H1 (cell line): Measurements from ENCODE around the gene DCX. TPM values are rescaled to one million over a fixed set of nuclear protein-coding genes. Genes with fewer than 3 reads are reported as not detected.

ENCODE experiments used
- CTCF ChIA-PET: fragments of 300-600 bp; sonication (Branson Sonifier 250); formaldehyde crosslinking; loops from one replicate; lab custom pipeline; 2021; ENCODE audit not compliant: partially characterized antibody; lab: Charles Lee
- POLR2A ChIA-PET: fragments of 300-600 bp; sonication (Branson Sonifier 250); formaldehyde crosslinking; loops from one replicate; lab custom pipeline; 2021; ENCODE audit warnings: inconsistent platforms; ENCODE audit not compliant: partially characterized antibody; lab: Charles Lee
- DNase-seq, 2 experiments: peaks; one replicate each; pipeline versions ENCODE4 v3.0.0 to v3.0.0-alpha.2; 2010 to 2022; ENCODE audit warnings: low spot score in 2 of 2, low read depth in 1 of 2, mixed read lengths in 1 of 2
- FAIRE-seq: peaks from 2 replicates; lab custom pipeline; 2011; peaks lifted over from hg19 to GRCh38; lab: Jason Lieb, UNC
- H2AFZ ChIP-seq: 2 replicates; pipeline ENCODE4 v1.8.1; 2012; ENCODE audit warnings: low read length, inconsistent platforms
- H2AK5ac ChIP-seq: 2 replicates; pipeline ENCODE4 v1.6.1; 2013; ENCODE audit warnings: low read depth, low read length
- H2BK120ac ChIP-seq: replicated peaks from 2 replicates; pipeline ENCODE3; 2013; ENCODE audit warnings: low read depth, low read length, inconsistent platforms
- H2BK12ac ChIP-seq: 2 replicates; pipeline ENCODE4 v1.6.1; 2013; ENCODE audit warnings: low read depth, low read length
- H2BK15ac ChIP-seq: 2 replicates; pipeline ENCODE4 v1.6.1; 2013; ENCODE audit warnings: low read length
- H2BK20ac ChIP-seq: 2 replicates; pipeline ENCODE4 v1.6.1; 2013; ENCODE audit warnings: low read length
- H2BK5ac ChIP-seq: 2 replicates; pipeline ENCODE4 v1.6.1; 2013; ENCODE audit warnings: low read depth, low read length
- H3K14ac ChIP-seq: 2 replicates; pipeline ENCODE4 v1.6.1; 2013; ENCODE audit warnings: inconsistent platforms; ENCODE audit not compliant: insufficient read length
- H3K18ac ChIP-seq: 2 replicates; pipeline ENCODE4 v1.6.1; 2013; ENCODE audit warnings: low read length; ENCODE audit errors: extremely low read depth
- H3K23ac ChIP-seq: 2 replicates; pipeline ENCODE4 v1.6.1; 2013; ENCODE audit warnings: inconsistent platforms; ENCODE audit not compliant: insufficient read length
- H3K23me2 ChIP-seq: 2 replicates; pipeline ENCODE4 v1.6.1; 2013; ENCODE audit warnings: low read depth, low read length
- H3K27ac ChIP-seq: 2 replicates; pipeline ENCODE4 v1.6.1; 2011; ENCODE audit warnings: low read depth, low read length, inconsistent platforms
- H3K27me3 ChIP-seq, 4 experiments: replicated peaks in 1 of 4; 1 replicate in 1 of 4; 2 replicates in 3 of 4; pipeline versions ENCODE4 v1.6.1 to v1.8.1; 2011 to 2013; ENCODE audit warnings: low read length in 3 of 4, mild to moderate bottlenecking in 3 of 4, inconsistent platforms in 2 of 4, mixed read lengths in 2 of 4, moderate library complexity in 1 of 4; ENCODE audit not compliant: control insufficient read depth in 3 of 4, insufficient read depth in 3 of 4; ENCODE audit errors: extremely low read depth in 1 of 4
- H3K36me3 ChIP-seq, 4 experiments: 2 replicates each; pipeline versions ENCODE4 v1.6.1 to v1.8.1; 2011 to 2013; ENCODE audit warnings: mild to moderate bottlenecking in 4 of 4, low read length in 3 of 4, moderate library complexity in 2 of 4, control low read depth in 1 of 4, inconsistent platforms in 1 of 4; ENCODE audit not compliant: insufficient read depth in 4 of 4, control insufficient read depth in 2 of 4
- H3K4ac ChIP-seq: replicated peaks from 2 replicates; pipeline ENCODE3; 2013; ENCODE audit warnings: low read length, low read depth, mixed read lengths, inconsistent platforms; ENCODE audit not compliant: insufficient read length
- H3K4me1 ChIP-seq, 4 experiments: replicated peaks in 1 of 4; 1 replicate in 1 of 4; 2 replicates in 3 of 4; pipeline versions ENCODE4 v1.6.1 to v1.8.1; 2011 to 2013; ENCODE audit warnings: low read length in 3 of 4, inconsistent platforms in 2 of 4, mixed read lengths in 1 of 4; ENCODE audit not compliant: insufficient read depth in 4 of 4, control insufficient read depth in 3 of 4
- H3K4me2 ChIP-seq, 2 experiments: 2 replicates each; pipeline versions ENCODE4 v1.6.1 to v1.8.1; 2011 to 2013; ENCODE audit warnings: low read depth in 2 of 2, low read length in 2 of 2, control low read depth in 1 of 2, inconsistent platforms in 1 of 2, mild to moderate bottlenecking in 1 of 2; ENCODE audit not compliant: insufficient read depth in 1 of 2
- H3K4me3 ChIP-seq, 4 experiments: fragments of 200-600, 300-600 bp in 1 of 4; sonication (generic), shearing (Covaris generic), sonication (Bioruptor Twin) in 1 of 4; 2 replicates each; pipeline versions ENCODE4 v1.5.1 to v1.8.1; 2011 to 2016; ENCODE audit warnings: low read length in 4 of 4, low read depth in 3 of 4, control low read depth in 2 of 4, inconsistent platforms in 2 of 4, mild to moderate bottlenecking in 2 of 4, mixed read lengths in 1 of 4, moderate library complexity in 1 of 4; ENCODE audit not compliant: insufficient read depth in 2 of 4; ENCODE audit errors: extremely low read depth in 1 of 4
- H3K56ac ChIP-seq: replicated peaks from 2 replicates; pipeline ENCODE3; 2013; ENCODE audit warnings: low read depth, mild to moderate bottlenecking, mixed read lengths, low read length, inconsistent platforms; ENCODE audit not compliant: insufficient read length
- H3K79me1 ChIP-seq: 2 replicates; pipeline ENCODE4 v1.6.1; 2013; ENCODE audit warnings: low read depth, low read length, control low read depth
- H3K79me2 ChIP-seq, 2 experiments: 2 replicates each; pipeline versions ENCODE4 v1.6.1 to v1.8.1; 2012 to 2013; ENCODE audit warnings: low read length in 2 of 2, mild to moderate bottlenecking in 2 of 2, inconsistent platforms in 1 of 2; ENCODE audit not compliant: insufficient read depth in 2 of 2, control insufficient read depth in 1 of 2
- H3K9ac ChIP-seq, 4 experiments: replicated peaks in 1 of 4; 1 replicate in 1 of 4; 2 replicates in 3 of 4; pipeline versions ENCODE4 v1.6.1 to v1.8.1; 2011 to 2013; ENCODE audit warnings: low read depth in 3 of 4, low read length in 3 of 4, control low read depth in 2 of 4, mild to moderate bottlenecking in 2 of 4, moderate library complexity in 2 of 4, inconsistent platforms in 1 of 4; ENCODE audit errors: extremely low read depth in 1 of 4
- H3K9me3 ChIP-seq, 2 experiments: 2 replicates each; pipeline versions ENCODE4 v1.6.1 to v1.8.1; 2012 to 2013; ENCODE audit warnings: mild to moderate bottlenecking in 2 of 2, moderate library complexity in 2 of 2, control low read depth in 1 of 2, inconsistent platforms in 1 of 2, low read depth in 1 of 2, low read length in 1 of 2, mixed read lengths in 1 of 2; ENCODE audit not compliant: insufficient read depth in 2 of 2
- H4K20me1 ChIP-seq, 2 experiments: replicated peaks in 1 of 2; 2 replicates each; pipeline versions ENCODE3 to v1.8.1; 2011 to 2013; ENCODE audit warnings: inconsistent platforms in 2 of 2, low read length in 2 of 2, mild to moderate bottlenecking in 1 of 2; ENCODE audit not compliant: insufficient read depth in 2 of 2, control insufficient read depth in 1 of 2
- H4K5ac ChIP-seq: 2 replicates; pipeline ENCODE4 v1.6.1; 2013; ENCODE audit warnings: low read length, low read depth, mixed read lengths, inconsistent platforms; ENCODE audit not compliant: insufficient read length
- H4K8ac ChIP-seq: 2 replicates; pipeline ENCODE4 v1.8.0; 2013; ENCODE audit warnings: mild to moderate bottlenecking, moderate library complexity, low read length, inconsistent platforms; ENCODE audit not compliant: insufficient read depth; ENCODE audit errors: extremely low read depth
- H4K91ac ChIP-seq: replicated peaks from 2 replicates; pipeline ENCODE3; 2013; ENCODE audit warnings: low read length, mixed read lengths, inconsistent platforms; ENCODE audit not compliant: insufficient read length
- CEBPB ChIP-seq: IDR thresholded peaks from 2 replicates; pipeline ENCODE4 v1.6.1; 2012; ENCODE audit warnings: low read depth, low read length
- GTF2F1 ChIP-seq: IDR thresholded peaks from 2 replicates; pipeline ENCODE4 v1.6.1; 2012; ENCODE audit warnings: low read depth, low read length, improper control_type of control experiment, borderline replicate concordance
- HDAC6 ChIP-seq: IDR thresholded peaks from one replicate; pipeline ENCODE4 v1.7.1; 2012; ENCODE audit warnings: low read depth, mild to moderate bottlenecking, inconsistent platforms, low read length, moderate library complexity
- KDM1A ChIP-seq: fragments of 200-600, 300-600 bp; sonication (generic); IDR thresholded peaks from 2 replicates; pipeline ENCODE4 v1.7.1; 2016; ENCODE audit warnings: mild to moderate bottlenecking, low read length, borderline replicate concordance
- RXRA ChIP-seq: IDR thresholded peaks from 2 replicates; pipeline ENCODE4 v1.6.1; 2011; ENCODE audit warnings: low read depth, mild to moderate bottlenecking, low read length, moderate library complexity; ENCODE audit not compliant: insufficient read depth
- SAP30 ChIP-seq: fragments of 300-600 bp; sonication (generic); IDR thresholded peaks from 2 replicates; pipeline ENCODE4 v1.7.1; 2012; ENCODE audit warnings: low read length, moderate library complexity, mild to moderate bottlenecking, inconsistent platforms; ENCODE audit not compliant: insufficient read depth, insufficient replicate concordance
- SIX5 ChIP-seq: IDR thresholded peaks from 2 replicates; pipeline ENCODE4 v1.6.1; 2011; ENCODE audit warnings: mild to moderate bottlenecking, low read depth, low read length
- SP2 ChIP-seq: IDR thresholded peaks from 2 replicates; pipeline ENCODE4 v1.6.1; 2012; ENCODE audit warnings: mild to moderate bottlenecking, low read length, inconsistent platforms
- TCF12 ChIP-seq: IDR thresholded peaks from 2 replicates; pipeline ENCODE4 v1.6.1; 2011; ENCODE audit warnings: low read depth, mild to moderate bottlenecking, low read length
- ZNF274 ChIP-seq: IDR thresholded peaks from 2 replicates; pipeline ENCODE4 v1.7.0; 2012; ENCODE audit warnings: low read length, borderline replicate concordance; ENCODE audit errors: extremely low read depth
- WGBS, 2 experiments: shearing (Covaris generic) in 1 of 2; methylation state at CpG; one replicate each; pipeline versions ENCODE4 v1.1.6 to v1.1.7; 2013 to 2015; ENCODE audit warnings: low lambda C conversion rate in 2 of 2, mixed read lengths in 2 of 2, inconsistent platforms in 1 of 2, low coverage in 1 of 2, missing lambda C conversion rate in 1 of 2; ENCODE audit not compliant: insufficient replicate concordance in 2 of 2, insufficient coverage in 1 of 2, insufficient read length in 1 of 2; ENCODE audit errors: extremely low coverage in 1 of 2, missing lambda C conversion rate in 1 of 2; 5-methylcytosine and 5-hydroxymethylcytosine counted together
- polyA plus RNA-seq, 7 experiments: library from polyadenylated mRNA; depleted of rRNA in 3 of 7; stranded (reverse) in 5 of 7; unstranded in 2 of 7; fragments of >200 nt in 5 of 7; fragments of 200-250 nt in 2 of 7; gene quantifications; 1 replicate in 5 of 7; 2 replicates in 1 of 7; 4 replicates in 1 of 7; pipeline versions ENCODE4 v1.2.1 to v1.2.3, GENCODE V29; 2011 to 2013; ENCODE audit warnings: missing spikeins in 2 of 7, mixed read lengths in 2 of 7
- total RNA-seq: library from RNA; stranded (reverse); fragmentation: NEBNext Ultra II Directional; extraction: Animal tissue kit (Norgen Biotek cat#: 25700); gene quantifications from 2 replicates; pipeline ENCODE4 v1.2.1, GENCODE V29; 2021
- TF ChIP-seq, protein P1 (sequence below): IDR thresholded peaks from 2 replicates; pipeline ENCODE4 v1.6.1; 2011; ENCODE audit warnings: low read length, improper control_type of control experiment
- TF ChIP-seq, protein P2 (sequence below): IDR thresholded peaks from 2 replicates; pipeline ENCODE4 v1.6.1; 2012; ENCODE audit warnings: low read length, inconsistent platforms

Gene DCX
- total and polyA plus RNA-seq, 2 of the 8 experiments (the other 6 are each of a cell fraction or from before 2014, with no cell fraction given) = 1.3 to 3.3 TPM

DNA sequence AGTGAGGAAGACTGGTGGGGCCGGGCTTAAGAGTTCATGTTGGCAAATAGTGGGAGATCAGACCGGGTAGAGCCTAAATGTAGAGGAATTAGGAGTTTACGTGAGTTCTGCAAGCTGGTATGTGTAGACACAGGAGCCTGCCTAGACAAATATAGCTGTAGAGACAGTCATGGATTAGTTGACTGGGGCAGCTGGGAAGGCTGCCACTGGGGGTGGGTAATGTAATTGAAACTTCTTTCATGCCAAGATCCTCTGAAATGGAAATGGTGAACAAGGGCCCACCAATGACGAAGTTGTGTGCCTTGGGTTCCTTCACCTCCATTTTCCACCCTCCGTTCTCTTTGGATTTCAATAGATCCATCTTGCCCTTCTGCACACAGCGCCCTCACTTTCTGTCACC, 129.9 kb downstream of the DCX start:
- no peak overlapping the region for H2BK20ac ChIP-seq
- ChIA-PET POLR2A (no interaction called here), CTCF (no interaction called here)
- H3K4me1 ChIP-seq = no peaks in the 10 kb centered on the region
- no peak overlapping the region for H2BK15ac ChIP-seq
- H3K27ac ChIP-seq = no peak overlapping the region
- no peak overlapping the region for H2AK5ac ChIP-seq
- no peak overlapping the region for H2BK120ac ChIP-seq
- no peak overlapping the region for H2BK5ac ChIP-seq
- no peak overlapping the region for H3K56ac ChIP-seq
- FAIRE-seq = no peak
- no peak overlapping the region for H3K4ac ChIP-seq
- TF ChIP-seq TCF12 = no peak
- TF ChIP-seq ZNF274 = no peak
- TF ChIP-seq SP2 = no peak
- TF ChIP-seq KDM1A = no peak
- TF ChIP-seq GTF2F1 = no peak
- TF ChIP-seq, protein P1, sequence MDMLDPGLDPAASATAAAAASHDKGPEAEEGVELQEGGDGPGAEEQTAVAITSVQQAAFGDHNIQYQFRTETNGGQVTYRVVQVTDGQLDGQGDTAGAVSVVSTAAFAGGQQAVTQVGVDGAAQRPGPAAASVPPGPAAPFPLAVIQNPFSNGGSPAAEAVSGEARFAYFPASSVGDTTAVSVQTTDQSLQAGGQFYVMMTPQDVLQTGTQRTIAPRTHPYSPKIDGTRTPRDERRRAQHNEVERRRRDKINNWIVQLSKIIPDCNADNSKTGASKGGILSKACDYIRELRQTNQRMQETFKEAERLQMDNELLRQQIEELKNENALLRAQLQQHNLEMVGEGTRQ = no peak
- no peak for TF ChIP-seq RXRA
- TF ChIP-seq HDAC6 = no peak
- TF ChIP-seq, protein P2, sequence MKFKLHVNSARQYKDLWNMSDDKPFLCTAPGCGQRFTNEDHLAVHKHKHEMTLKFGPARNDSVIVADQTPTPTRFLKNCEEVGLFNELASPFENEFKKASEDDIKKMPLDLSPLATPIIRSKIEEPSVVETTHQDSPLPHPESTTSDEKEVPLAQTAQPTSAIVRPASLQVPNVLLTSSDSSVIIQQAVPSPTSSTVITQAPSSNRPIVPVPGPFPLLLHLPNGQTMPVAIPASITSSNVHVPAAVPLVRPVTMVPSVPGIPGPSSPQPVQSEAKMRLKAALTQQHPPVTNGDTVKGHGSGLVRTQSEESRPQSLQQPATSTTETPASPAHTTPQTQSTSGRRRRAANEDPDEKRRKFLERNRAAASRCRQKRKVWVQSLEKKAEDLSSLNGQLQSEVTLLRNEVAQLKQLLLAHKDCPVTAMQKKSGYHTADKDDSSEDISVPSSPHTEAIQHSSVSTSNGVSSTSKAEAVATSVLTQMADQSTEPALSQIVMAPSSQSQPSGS = no peak
- TF ChIP-seq CEBPB = no peak
- TF ChIP-seq SAP30 = no peak
- no peak for TF ChIP-seq SIX5
- no peaks in the 10 kb centered on the region for H3K36me3 ChIP-seq
- DNase-seq = no peak
- no peak overlapping the region for H3K23ac ChIP-seq
- H3K18ac ChIP-seq = no peak overlapping the region
- no peaks in the 10 kb centered on the region for H3K9me3 ChIP-seq
- no peak overlapping the region for H3K9ac ChIP-seq
- no peak overlapping the region for H2BK12ac ChIP-seq
- no peaks in the 10 kb centered on the region for H3K27me3 ChIP-seq
- H3K79me1 ChIP-seq = no peaks in the 10 kb centered on the region
- no peak overlapping the region for H3K4me2 ChIP-seq
- H4K5ac ChIP-seq = no peak overlapping the region
- H3K4me3 ChIP-seq = no peak overlapping the region
- H3K14ac ChIP-seq = no peak overlapping the region
- H4K91ac ChIP-seq = no peak overlapping the region
- H3K23me2 ChIP-seq = no peaks in the 10 kb centered on the region
- no peaks in the 10 kb centered on the region for H3K79me2 ChIP-seq
- no peak overlapping the region for H4K8ac ChIP-seq
- no peaks in the 10 kb centered on the region for H4K20me1 ChIP-seq
- 82% methylated on average over 6 of the region's 6 CpGs; no CpG with 5 or more reads in 1 of the 2 experiments for WGBS, 2 experiments
- H2AFZ ChIP-seq = no peak overlapping the region
